Neuron (in vitro differentiated cells): ENCODE measurements around the gene ABCB4.
"Not testable (repeated sequence)": the region's sequence is repeated elsewhere in the genome, so short reads cannot be mapped to it uniquely, and the experiment has no call there.

Experiments
- H2AFZ ChIP-seq: one replicate; pipeline ENCODE4 v1.6.1; 2013; ENCODE audit warnings: low read depth, mild to moderate bottlenecking, inconsistent platforms, low read length, moderate library complexity
- H3K27me3 ChIP-seq: one replicate; pipeline ENCODE4 v1.6.1; 2013; ENCODE audit warnings: low read length; ENCODE audit not compliant: insufficient read depth
- H3K36me3 ChIP-seq: one replicate; pipeline ENCODE4 v1.6.1; 2013; ENCODE audit warnings: low read length; ENCODE audit not compliant: insufficient read depth
- H3K4me1 ChIP-seq: one replicate; pipeline ENCODE4 v1.6.1; 2013; ENCODE audit warnings: low read length; ENCODE audit not compliant: insufficient read depth
- H3K4me3 ChIP-seq: 2 replicates; pipeline ENCODE4 v1.5.1; 2013; ENCODE audit warnings: mild to moderate bottlenecking, low read length, moderate library complexity
- H3K9me3 ChIP-seq: one replicate; pipeline ENCODE4 v1.6.1; 2013; ENCODE audit warnings: low read length

ABCB4 gene

GRCh38 chr7:87469204-87469603, 6.3 kb downstream of the ABCB4 start:
- H2AFZ ChIP-seq, H3K9me3 ChIP-seq, H3K4me3 ChIP-seq, H3K36me3 ChIP-seq, H3K27me3 ChIP-seq, H3K4me1 ChIP-seq: not testable (repeated sequence)

DNA sequence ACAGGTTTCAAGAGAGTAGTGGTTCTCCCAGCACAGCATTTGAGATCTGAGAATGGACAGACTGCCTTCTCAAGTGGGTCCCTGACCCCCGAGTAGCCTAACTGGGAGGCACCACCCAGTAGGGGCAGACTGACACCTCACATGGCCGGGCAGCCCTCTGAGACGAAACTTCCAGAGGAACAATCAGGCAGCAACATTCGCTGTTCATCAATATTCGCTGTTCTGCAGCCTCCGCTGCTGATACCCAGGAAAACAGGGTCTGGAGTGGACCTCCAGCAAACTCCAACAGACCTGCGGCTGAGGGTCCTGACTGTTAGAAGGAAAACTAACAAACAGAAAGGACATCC, 10.0 kb downstream of the ABCB4 start:
- H3K36me3 ChIP-seq, H3K9me3 ChIP-seq, H2AFZ ChIP-seq, H3K27me3 ChIP-seq, H3K4me1 ChIP-seq, H3K4me3 ChIP-seq: not testable (repeated sequence)

GRCh38 chr7:87464830-87465533, 10.5 kb downstream of the ABCB4 start:
- H3K27me3 ChIP-seq, H3K4me3 ChIP-seq, H3K4me1 ChIP-seq, H3K9me3 ChIP-seq, H2AFZ ChIP-seq, H3K36me3 ChIP-seq: not testable (repeated sequence)

DNA sequence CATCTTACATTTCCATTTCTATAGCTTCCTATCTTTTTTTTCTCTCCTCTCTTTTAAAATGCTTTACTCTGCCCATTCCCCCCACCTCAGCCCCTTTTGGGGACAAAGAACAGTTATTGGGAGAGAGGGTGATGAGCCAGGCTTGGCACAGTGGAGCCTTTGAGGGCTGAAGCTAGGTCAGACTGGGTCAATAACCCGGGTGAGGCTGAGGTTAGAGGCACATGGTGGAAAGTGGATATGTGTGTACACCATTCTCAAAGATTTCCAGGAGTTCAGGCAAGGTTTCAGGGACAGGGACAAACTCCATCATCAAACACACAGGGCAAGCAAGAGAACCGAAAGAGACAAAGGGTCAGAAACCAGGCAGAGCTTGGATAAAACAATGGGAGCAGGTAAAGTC, 11.5 kb downstream of the ABCB4 start:
- Histone ChIP-seq H3K4me1 (no peaks in the 10 kb centered on the region), H3K27me3 (no peaks in the 10 kb centered on the region), H3K4me3 (no peak overlapping the region), H2AFZ (no peak overlapping the region), H3K9me3 (no peaks in the 10 kb centered on the region), H3K36me3 (no peaks in the 10 kb centered on the region)

DNA sequence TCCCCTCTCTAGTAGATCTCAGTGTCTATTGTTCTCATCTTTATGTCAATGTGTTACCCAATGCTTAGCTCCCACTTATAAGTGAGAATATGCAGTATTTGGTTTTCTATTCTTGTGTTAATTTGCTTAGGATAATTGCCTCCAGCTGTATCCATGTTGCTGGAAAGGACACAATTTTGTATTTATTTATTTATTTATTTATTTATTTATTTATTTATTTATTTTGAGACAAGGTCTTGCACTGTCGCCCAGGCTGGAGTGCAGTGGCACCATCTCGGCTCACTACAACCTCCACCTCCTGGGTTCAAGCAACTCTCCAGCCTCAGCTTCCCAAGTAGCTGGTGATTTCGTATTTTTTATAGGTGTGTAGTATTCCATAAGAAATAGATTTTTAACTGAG, 15.0 kb downstream of the ABCB4 start:
- not testable (repeated sequence) for H3K36me3 ChIP-seq, H2AFZ ChIP-seq, H3K4me1 ChIP-seq, H3K9me3 ChIP-seq, H3K4me3 ChIP-seq, H3K27me3 ChIP-seq

DNA sequence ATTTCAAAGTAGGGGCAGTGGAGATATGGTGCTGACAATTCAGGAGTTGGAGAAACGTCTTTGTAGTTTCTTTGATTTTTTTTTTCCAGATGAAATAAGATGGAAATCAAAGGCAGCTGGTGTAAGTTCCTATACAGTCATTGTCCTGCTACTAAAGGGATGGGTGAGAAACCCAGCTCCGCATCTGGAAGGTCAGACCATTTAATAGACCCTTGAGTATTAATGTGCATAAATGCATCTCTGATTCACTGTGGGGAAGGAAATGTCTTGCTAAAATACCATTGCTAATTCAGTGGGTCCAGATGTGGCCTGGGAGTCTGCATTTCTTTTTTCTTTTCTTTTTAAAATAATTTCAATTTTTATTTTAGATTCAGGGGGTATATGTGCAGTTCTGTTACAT, 15.5 kb downstream of the ABCB4 start:
- H3K36me3 ChIP-seq, result no peaks in the 10 kb centered on the region
- H3K27me3 ChIP-seq, result no peaks in the 10 kb centered on the region
- H3K4me3 ChIP-seq, result no peak overlapping the region
- H3K9me3 ChIP-seq, result no peaks in the 10 kb centered on the region
- peaks cover 7% of the 10 kb centered on the region for H3K4me1 ChIP-seq
- no peak overlapping the region for H2AFZ ChIP-seq

DNA sequence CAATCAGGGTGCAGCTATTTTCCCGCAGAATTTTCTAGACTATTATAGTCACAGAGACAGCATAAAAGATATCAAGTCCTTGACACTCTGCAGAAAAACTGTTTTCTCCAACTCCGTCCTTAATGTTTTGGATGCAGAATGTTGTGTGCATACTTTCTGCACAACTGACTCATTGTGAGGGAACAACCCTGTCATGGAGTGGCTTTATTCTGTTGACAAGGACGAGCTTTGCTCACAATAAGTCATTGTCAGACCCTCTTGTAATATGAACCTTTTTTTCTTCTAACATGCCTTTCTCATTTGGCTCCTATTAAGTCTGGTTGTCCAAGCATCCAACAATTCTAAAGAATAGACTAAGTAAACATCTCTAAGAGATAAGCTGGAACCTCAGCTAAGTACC, 17.3 kb downstream of the ABCB4 start:
- Histone ChIP-seq H3K9me3 (no peaks in the 10 kb centered on the region), H2AFZ (no peak overlapping the region), H3K4me3 (no peak overlapping the region), H3K27me3 (no peaks in the 10 kb centered on the region), H3K4me1 (peaks cover 7% of the 10 kb centered on the region), H3K36me3 (no peaks in the 10 kb centered on the region)

DNA sequence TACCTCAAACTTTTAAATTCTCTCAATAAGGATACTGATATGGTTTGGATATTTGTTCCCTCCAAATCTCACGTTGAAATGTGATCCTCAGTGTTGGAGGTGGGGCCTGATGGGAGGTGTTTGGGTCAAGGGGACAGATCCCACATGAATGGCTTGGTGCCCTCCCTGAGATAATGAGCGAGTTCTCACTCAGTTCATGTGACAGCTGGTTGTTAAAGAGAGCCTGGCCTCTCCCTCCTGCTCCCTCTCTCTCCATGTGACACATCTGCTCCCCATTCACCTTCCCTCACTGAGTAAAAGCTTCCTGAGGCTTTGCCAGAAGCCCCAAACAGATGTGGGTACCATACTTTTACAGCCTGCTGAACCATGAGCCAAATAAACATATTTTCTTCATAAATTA, 19.2 kb downstream of the ABCB4 start:
- Histone ChIP-seq H3K36me3 (no peaks in the 10 kb centered on the region), H3K9me3 (no peaks in the 10 kb centered on the region), H3K4me3 (no peak overlapping the region), H3K4me1 (peaks cover 7% of the 10 kb centered on the region), H2AFZ (no peak overlapping the region), H3K27me3 (no peaks in the 10 kb centered on the region)

GRCh38 chr7:87452279-87452678, 23.2 kb downstream of the ABCB4 start:
- no peaks in the 10 kb centered on the region for H3K9me3 ChIP-seq

DNA sequence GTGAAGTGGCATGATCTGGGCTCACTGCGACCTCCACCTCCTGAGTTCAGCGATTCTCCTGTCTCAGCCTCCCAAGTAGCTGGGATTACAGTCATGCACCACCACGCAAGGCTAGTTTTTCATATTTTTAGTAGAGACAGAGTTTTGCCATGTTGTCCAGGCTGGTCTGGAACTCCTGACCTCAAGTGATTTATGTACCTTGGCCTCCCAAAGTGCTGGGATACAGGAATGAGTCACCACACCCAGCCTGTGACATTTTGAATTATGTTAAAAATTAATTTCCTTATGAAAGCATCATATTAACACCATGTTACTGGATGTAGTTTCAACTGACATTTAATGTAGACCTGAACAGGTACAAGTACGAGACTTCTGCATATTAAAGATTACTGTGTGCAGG, 24.3 kb downstream of the ABCB4 start:
- no peak overlapping the region for H2AFZ ChIP-seq

More at GRCh38 chr7:87452279-87452678, 23.2 kb downstream of the ABCB4 start:
- Histone ChIP-seq H3K4me3 (no peak overlapping the region), H2AFZ (no peak overlapping the region), H3K4me1 (peaks cover 3% of the 10 kb centered on the region), H3K27me3 (no peaks in the 10 kb centered on the region), H3K36me3 (no peaks in the 10 kb centered on the region)

DNA sequence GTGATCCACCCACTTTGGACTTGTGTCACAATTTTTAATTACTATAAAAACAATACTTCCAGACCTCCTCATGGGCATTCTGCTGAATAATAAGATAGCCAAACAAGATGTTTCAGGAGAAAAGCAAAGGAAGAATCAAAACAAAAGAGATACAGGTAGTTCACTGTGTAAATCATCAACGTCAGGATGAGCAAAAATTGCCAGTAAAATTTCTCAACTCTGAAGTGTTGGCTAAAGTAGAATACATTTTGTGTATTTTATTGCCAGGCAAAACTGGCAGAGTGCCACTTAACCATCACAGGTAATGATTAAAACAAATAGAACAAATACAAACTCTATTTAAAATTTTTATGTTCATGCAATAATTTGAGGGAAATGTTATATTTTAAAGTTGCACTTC, 24.8 kb downstream of the ABCB4 start:
- Histone ChIP-seq H3K4me1 (peaks cover 3% of the 10 kb centered on the region), H3K4me3 (no peak overlapping the region), H3K36me3 (no peaks in the 10 kb centered on the region), H2AFZ (no peak overlapping the region), H3K27me3 (no peaks in the 10 kb centered on the region), H3K9me3 (no peaks in the 10 kb centered on the region)

More for the DNA sequence above, 24.3 kb downstream of the ABCB4 start:
- H3K9me3 ChIP-seq, result no peaks in the 10 kb centered on the region
- H3K4me3 ChIP-seq, result no peak overlapping the region
- no peaks in the 10 kb centered on the region for H3K27me3 ChIP-seq
- H3K36me3 ChIP-seq, result no peaks in the 10 kb centered on the region
- peaks cover 3% of the 10 kb centered on the region for H3K4me1 ChIP-seq

- no peak overlapping the region for H3K4me3 ChIP-seq
- H3K36me3 ChIP-seq, result no peaks in the 10 kb centered on the region
- H3K4me1 ChIP-seq, result peaks cover 3% of the 10 kb centered on the region
- peak overlapping the region; percentile 8 for H2AFZ ChIP-seq
- no peaks in the 10 kb centered on the region for H3K9me3 ChIP-seq
- no peaks in the 10 kb centered on the region for H3K27me3 ChIP-seq
Measured at GRCh38 chr7:87448388-87448787, 27.1 kb downstream of the ABCB4 start.

GRCh38 chr7:87447116-87447635, 28.3 kb downstream of the ABCB4 start:
- Histone ChIP-seq H3K4me3 (no peak overlapping the region), H3K36me3 (no peaks in the 10 kb centered on the region), H2AFZ (no peak overlapping the region), H3K9me3 (no peaks in the 10 kb centered on the region), H3K4me1 (peaks cover 3% of the 10 kb centered on the region), H3K27me3 (no peaks in the 10 kb centered on the region)

DNA sequence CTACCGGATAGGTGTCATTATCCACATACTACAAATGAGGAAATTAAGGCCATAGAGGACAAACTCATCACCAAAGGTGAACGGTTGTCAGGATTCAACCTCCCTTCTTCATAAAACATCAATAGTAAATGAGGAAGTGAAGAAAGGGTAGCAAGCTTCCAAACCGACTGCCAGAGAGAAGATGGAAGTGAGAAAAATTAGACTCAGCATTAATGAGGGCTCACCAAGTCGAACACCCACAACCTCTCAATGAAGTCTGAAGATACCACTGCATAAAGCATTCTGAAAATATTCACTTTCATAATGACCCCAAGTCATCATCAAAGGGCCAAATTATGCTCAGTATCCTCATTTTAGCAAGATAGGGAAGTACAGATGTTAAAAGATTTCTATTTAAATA, 29.6 kb downstream of the ABCB4 start:
- H2AFZ ChIP-seq, result no peak overlapping the region
- H3K4me3 ChIP-seq, result no peak overlapping the region
- peaks cover 3% of the 10 kb centered on the region for H3K4me1 ChIP-seq
- no peaks in the 10 kb centered on the region for H3K9me3 ChIP-seq
- no peaks in the 10 kb centered on the region for H3K36me3 ChIP-seq
- H3K27me3 ChIP-seq, result no peaks in the 10 kb centered on the region
